Measurements from ENCODE around the gene FOLR2.

The FOLR2 gene

DNA sequence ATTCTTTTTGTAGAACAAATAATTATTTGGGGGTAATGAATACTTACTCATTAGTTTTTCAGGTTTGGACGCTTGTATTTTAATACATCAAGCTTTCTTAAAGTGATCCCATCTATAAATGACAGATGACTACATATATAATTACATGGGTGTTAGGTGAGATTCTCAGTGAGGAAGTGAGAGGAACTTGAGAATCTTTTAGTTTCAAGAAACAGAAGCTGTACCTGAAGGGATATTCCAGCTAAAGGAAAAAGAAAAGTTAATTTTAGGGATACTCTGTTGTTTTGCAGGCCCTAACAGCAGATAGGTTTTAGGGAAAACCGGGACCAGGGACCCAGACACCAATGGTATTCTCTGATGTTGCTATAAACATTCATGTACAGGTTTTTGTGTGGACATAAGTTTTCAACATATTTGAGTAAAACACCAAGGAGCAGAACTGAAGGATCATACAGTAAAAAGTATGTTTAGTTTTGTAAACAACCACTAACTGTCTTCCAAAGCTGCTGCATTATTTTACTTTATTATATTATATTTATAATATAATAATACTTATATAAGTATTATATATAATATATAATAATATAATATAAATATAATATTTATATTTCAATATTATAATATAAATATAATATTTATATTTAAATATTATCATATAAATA lies 51.5 kb downstream of the FOLR2 start:
- no peak for DNase-seq (ENCODE audit: low spot score)

Data from SW480 (cell line).